GM18951 (cell line): ENCODE results near the gene SKOR1.

Experiments used
- POLR2A ChIP-seq: IDR thresholded peaks from 4 replicates; pipeline ENCODE4 v1.6.1; 2011; ENCODE audit warnings: mild to moderate bottlenecking; ENCODE audit not compliant: insufficient read length, insufficient read depth; ENCODE audit errors: extremely low read depth
- in situ Hi-C: fragments of 300-500 bp; cut with MboI; formaldehyde crosslinking; loops from one replicate; pipeline ENCODE4 v1.12.0; 2022; ENCODE audit warnings: low sequenced_read_pairs, mixed read lengths, inconsistent platforms; ENCODE audit not compliant: unreplicated experiment

The SKOR1 gene

GRCh38 chr15:67784090-67784781 is 41.1 kb upstream of the SKOR1 start:
- in situ Hi-C loops: no loop called here
- no peak for TF ChIP-seq POLR2A

DNA sequence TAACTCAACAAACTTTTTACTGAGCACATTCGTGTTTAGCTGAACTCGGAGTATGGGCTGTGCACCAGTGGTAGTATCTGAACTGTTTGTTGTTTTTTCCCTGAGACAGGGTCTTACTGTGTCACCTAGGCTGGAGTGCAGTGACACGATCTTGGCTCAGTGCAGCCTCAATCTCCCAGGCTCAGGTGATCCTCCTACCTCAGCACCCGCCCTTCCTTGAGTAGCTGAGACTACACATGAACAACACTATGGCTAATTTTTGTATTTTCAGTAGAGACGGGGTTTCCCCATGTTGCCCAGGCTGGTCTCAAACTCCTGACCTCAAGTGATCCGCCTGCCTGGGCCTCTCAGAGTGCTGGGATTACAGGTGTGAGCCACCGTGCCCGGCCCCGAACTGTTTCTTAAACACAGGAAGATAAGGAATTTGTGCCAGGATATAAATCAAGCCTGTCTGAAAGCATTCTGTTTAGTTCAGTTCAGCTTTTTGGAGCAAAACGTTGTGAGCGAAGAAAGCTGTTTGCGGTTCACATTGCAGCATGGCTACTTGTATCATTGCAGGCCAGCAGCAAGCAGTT is 40.4 kb upstream of the SKOR1 start:
- in situ Hi-C loops: no loop called here
- TF ChIP-seq POLR2A: no peak

DNA sequence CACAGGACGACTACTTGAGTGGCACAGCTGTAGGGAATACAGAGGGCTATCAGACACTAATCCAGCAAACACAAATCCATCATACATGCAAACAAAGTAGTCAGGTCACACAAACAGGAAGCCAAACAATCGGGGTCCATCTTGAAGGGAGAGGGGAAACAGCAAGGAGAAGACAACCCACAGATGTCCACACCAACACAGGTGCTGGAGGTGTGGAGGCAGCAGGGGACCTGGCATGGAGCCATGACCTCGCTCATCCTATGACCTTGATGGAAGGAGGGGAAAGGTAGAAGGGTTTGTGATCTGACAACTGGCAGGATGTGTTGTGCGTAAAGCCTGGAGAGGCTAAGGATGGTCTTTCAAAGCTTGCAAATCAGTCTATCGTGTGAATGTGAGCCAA is 39.9 kb upstream of the SKOR1 start:
- no peak for TF ChIP-seq POLR2A
- in situ Hi-C loops: no loop called here

DNA sequence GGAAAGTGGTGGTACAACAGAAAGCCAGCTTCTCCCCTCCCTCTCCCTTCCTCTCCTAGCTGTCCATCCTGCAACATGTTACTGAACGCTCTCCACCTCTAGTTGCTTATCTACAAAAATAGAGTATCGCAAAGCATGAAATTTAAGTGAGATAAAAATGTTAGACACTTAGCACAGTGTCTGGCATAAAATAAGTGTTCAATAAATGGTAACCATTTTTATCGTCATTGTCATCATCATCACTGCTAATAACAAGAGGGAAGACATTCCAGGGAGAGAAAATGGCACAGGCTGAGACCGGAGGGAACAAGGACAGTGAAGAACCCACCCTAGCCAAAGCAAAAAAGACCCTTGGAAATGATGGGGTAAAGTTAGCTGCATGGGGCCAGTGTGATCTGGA is 38.7 kb upstream of the SKOR1 start:
- TF ChIP-seq POLR2A: no peak
- in situ Hi-C loops: no loop called here

DNA sequence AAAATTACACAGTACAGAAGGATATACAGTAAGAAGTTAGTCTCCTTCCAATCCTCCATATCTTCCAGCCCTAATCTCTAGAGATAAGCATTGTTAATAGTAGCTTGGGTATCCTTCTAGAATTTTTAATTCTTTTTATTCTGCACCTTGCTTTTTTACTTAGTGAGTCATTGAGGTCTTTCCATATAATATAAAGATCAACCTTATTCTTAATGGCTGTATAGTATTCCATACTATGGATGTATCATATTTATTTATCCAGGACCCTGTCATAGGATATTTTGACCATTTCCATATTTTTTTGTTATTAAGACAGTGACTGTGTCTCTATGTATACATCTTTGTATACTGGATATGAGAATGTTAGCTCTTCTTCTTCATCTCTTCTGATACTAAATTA is 36.3 kb upstream of the SKOR1 start:
- TF ChIP-seq POLR2A: no peak
- in situ Hi-C loops: no loop called here

DNA sequence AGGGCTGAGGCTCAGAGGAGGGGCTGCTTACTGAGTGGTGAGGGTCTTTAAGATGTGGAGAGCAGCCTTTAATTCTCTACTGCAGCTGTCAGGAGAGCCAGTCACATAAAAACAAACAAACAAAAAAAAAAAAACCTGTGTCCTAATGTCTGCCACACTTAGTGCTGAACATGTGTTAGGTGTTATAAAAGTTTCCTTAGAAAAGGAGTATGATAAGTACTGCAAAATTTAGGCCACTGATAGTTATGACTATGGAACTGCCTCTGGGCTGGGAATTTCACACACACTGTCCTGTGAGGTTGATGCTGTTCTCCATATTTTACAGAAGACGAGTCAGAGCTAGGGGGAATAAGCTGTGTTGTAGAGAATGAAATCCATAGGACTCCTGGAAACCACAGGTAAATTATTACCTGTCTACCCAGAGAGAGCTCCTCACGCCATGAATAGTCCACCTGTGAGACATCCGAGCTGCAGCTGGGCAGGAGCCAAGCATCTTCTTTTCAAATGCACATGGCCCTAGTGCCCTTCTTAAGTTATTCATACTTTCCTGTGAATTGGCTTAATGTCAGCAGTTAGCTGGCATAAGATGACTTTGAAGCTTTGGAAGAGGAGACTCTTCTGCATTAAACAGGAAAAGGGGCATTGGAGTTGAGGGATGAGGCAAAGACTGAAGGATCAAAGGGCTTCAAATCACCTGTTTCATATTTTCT is 34.5 kb upstream of the SKOR1 start:
- TF ChIP-seq POLR2A: no peak

DNA sequence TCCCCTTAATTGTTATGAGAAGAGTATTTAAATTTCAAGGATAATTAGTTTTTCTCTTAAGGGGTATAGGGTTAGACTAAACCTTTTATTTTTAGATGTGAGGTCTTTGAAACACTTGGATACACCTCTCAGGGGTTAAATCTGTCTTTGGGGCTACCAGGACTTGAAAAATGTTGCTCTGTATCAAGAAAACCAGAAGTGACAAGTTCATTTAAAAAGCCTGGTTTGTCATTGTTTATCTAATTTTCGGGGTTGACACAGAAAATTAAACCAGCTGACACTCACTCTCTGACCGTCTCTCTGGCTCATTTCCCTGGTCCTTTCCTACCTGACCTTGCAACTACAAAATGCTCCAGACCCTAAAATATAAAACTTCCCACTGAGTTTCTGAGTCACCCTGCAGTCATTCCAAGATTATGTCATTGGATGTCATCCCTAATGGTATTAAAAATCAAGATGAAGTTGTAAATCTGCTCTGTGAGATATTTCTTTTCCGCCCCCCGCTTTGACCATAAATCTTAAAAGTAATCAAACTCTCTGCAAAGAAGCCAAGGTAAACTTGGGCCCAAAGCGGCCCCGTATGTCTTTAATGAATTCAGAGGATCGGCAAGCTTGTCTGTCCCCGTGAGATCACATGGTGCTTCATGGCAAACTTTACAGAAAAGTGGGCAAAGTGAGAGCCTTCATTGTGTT is 32.9 kb upstream of the SKOR1 start:
- TF ChIP-seq POLR2A: no peak
- in situ Hi-C loops: no loop called here

More for the DNA sequence above, 34.5 kb upstream of the SKOR1 start:
- in situ Hi-C loops: no loop called here

GRCh38 chr15:67794832-67795574 is 30.3 kb upstream of the SKOR1 start:
- TF ChIP-seq POLR2A: no peak
- in situ Hi-C loops: no loop called here

GRCh38 chr15:67796196-67797127 is 28.8 kb upstream of the SKOR1 start:
- TF ChIP-seq POLR2A: no peak
- in situ Hi-C loops: no loop called here

DNA sequence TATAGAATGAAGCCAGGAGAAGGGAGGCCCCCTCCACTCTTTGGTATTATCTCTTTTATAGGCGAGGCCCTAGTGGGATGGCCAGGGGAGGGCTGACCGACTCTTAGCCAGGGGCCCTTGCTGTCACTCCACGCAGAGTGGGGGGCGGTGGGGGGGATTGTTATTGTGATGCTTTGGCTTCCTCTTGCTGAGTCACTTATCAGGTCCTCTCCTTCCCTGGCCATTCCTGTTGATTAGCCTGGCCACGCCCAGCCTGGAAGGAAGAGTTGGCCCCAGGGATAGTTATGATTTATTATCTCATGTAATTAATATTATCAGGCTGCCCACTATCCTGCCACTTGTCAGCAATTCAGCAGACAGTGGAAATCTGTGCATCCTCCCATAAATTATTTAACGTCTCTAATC is 25.5 kb upstream of the SKOR1 start:
- in situ Hi-C loops: no loop called here
- no peak for TF ChIP-seq POLR2A

DNA sequence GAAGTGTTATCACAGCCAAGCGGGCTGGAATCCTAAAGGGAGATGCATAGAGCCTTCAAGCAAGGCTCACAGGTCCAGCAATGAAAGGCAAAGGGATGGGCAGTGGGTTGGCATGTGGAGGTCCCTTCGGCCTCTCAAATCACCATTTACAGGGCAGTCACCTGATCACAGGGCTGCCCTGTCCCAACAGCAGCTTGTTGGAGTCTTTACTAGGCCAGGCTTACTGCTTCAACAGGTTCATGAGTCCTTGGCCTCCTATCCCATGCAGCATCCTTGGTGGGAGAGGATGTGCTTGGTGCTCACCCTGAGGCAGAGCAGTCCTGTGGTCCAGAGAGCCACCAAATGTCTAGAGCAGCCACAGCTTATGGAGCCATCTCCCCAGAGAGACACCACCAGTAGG is 24.2 kb upstream of the SKOR1 start:
- in situ Hi-C loops: no loop called here
- no peak for TF ChIP-seq POLR2A

- TF ChIP-seq POLR2A: no peak
- in situ Hi-C loops: no loop called here
These were observed 23.1 kb upstream of the SKOR1 start for GRCh38 chr15:67801926-67802914.
